GM23248 (cell line): ENCODE measurements around the gene CENPU. TPM values are rescaled to one million over a fixed set of nuclear protein-coding genes. Genes with fewer than 3 reads are reported as not detected.

Experiments used
- DNase-seq: peaks from one replicate; pipeline ENCODE4 v3.0.0-alpha.2; 2015
- H2AFZ ChIP-seq: fragments of 200-600 bp; sonication (generic); 2 replicates; pipeline ENCODE4 v1.6.1; 2016; ENCODE audit warnings: antibody characterized with exemption
- H3F3A ChIP-seq: fragments of 200-600 bp; sonication (generic); 2 replicates; pipeline ENCODE4 v1.6.1; 2016; ENCODE audit warnings: mild to moderate bottlenecking, antibody characterized with exemption, mixed run types; ENCODE audit not compliant: insufficient read depth
- H3K27ac ChIP-seq: fragments of 200-600 bp; sonication (generic); 2 replicates; pipeline ENCODE4 v1.5.1; 2016; ENCODE audit warnings: mild to moderate bottlenecking
- H3K27me3 ChIP-seq: fragments of 200-600 bp; sonication (generic); replicated peaks from 2 replicates; pipeline ENCODE4 v1.6.1; 2016; ENCODE audit warnings: mild to moderate bottlenecking; ENCODE audit not compliant: insufficient read depth
- H3K36me3 ChIP-seq: fragments of 200-600 bp; sonication (generic); 2 replicates; pipeline ENCODE4 v1.6.1; 2016; ENCODE audit warnings: low read depth, mild to moderate bottlenecking
- H3K4me1 ChIP-seq: fragments of 200-600 bp; sonication (generic); 2 replicates; pipeline ENCODE4 v1.6.1; 2016; ENCODE audit warnings: mild to moderate bottlenecking; ENCODE audit not compliant: insufficient read depth
- H3K4me2 ChIP-seq: fragments of 200-600 bp; sonication (generic); one replicate; pipeline ENCODE4 v1.6.1; 2016; ENCODE audit warnings: mild to moderate bottlenecking; ENCODE audit not compliant: unreplicated experiment
- H3K4me3 ChIP-seq: fragments of 200-600 bp; sonication (generic); 2 replicates; pipeline ENCODE4 v1.5.1; 2016; ENCODE audit warnings: mild to moderate bottlenecking
- H3K79me2 ChIP-seq: fragments of 200-600 bp; sonication (generic); 2 replicates; pipeline ENCODE4 v1.6.1; 2016; ENCODE audit warnings: mild to moderate bottlenecking; ENCODE audit not compliant: insufficient read depth
- H3K9ac ChIP-seq: fragments of 200-600 bp; sonication (generic); 2 replicates; pipeline ENCODE4 v1.6.1; 2016; ENCODE audit warnings: mild to moderate bottlenecking
- H3K9me2 ChIP-seq: fragments of 200-600 bp; sonication (generic); 2 replicates; pipeline ENCODE4 v1.6.1; 2016; ENCODE audit warnings: mixed run types, mild to moderate bottlenecking, moderate library complexity; ENCODE audit not compliant: insufficient read depth
- H3K9me3 ChIP-seq: fragments of 200-600 bp; sonication (generic); one replicate; pipeline ENCODE4 v1.6.1; 2017; ENCODE audit warnings: low read depth
- H4K20me1 ChIP-seq: fragments of 200-600 bp; sonication (generic); 2 replicates; pipeline ENCODE4 v1.6.0; 2016; ENCODE audit not compliant: insufficient read depth
- EZH2 ChIP-seq: fragments of 200-600 bp; sonication (generic); IDR thresholded peaks from 2 replicates; pipeline ENCODE4 v1.6.1; 2018; ENCODE audit warnings: antibody characterized with exemption, mild to moderate bottlenecking; ENCODE audit not compliant: insufficient read depth, poor library complexity, severe bottlenecking
- EZH2phosphoT487 ChIP-seq: fragments of 200-600 bp; sonication (generic); IDR thresholded peaks from 2 replicates; pipeline ENCODE4 v1.6.1; 2018; ENCODE audit warnings: antibody characterized with exemption, moderate library complexity, mild to moderate bottlenecking, low read depth; ENCODE audit not compliant: insufficient read depth
- WGBS, 2 experiments: methylation state at CpG; one replicate each; pipeline ENCODE4 v1.1.6; 2015 to 2017; ENCODE audit warnings: low lambda C conversion rate in 2 of 2, low coverage in 1 of 2; ENCODE audit errors: missing lambda C conversion rate in 2 of 2; 5-methylcytosine and 5-hydroxymethylcytosine counted together
- in situ Hi-C: fragments of 300-500 bp; cut with MboI; formaldehyde crosslinking; loops from 2 replicates; pipeline ENCODE4 v1.15.0; 2020
- polyA plus RNA-seq: library from polyadenylated mRNA; unstranded; fragments of >200 nt; fragmentation: Nextera tagmentation; extraction: Ambion mirVana; gene quantifications from 2 replicates; pipeline ENCODE4 v1.2.1, GENCODE V29; 2016
- total RNA-seq: library from RNA; depleted of rRNA; stranded (reverse); fragments of >200 nt; shearing (Covaris generic); gene quantifications from 2 replicates; pipeline ENCODE4 v1.2.3, GENCODE V29; 2014

The CENPU gene
- total and polyA plus RNA-seq, 2 experiments from 2014 or later = 8.5 to 15.7 TPM

DNA sequence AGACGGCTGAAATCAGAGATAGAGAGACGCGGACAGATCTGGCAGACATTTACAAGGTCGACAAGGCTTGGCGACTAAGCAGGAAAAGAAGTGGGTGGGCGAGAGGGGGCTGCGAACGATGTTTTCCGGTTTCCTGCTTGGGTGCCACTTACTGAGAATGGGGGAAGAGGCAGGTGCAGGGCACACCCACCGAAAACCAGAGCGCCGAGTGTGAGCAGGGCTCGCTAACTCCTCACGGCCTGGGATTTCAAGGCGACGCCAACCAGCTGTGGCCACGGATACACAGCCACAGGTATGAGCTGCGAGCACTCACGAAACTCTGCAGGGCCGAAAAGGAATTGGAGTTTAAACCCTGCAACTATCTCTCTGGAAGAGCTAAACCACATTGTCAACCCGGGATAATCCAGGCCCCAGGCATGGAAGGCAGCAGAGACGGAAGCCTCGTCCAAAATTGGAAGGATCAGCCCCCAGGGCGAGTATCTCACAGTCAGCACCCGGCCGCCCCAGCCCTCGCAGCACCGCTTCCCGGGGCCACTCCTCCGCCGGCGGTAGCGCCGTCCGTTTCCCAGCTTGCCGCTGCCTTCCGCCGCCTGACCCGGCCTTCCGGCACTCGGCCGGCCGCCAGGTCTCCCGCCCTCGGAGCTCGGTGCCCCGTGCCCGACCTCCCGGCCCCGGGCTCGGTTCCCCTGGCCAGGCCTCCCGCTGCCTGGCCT lies 85.4 kb downstream of the CENPU start:
- peak; percentile 80 for DNase-seq
- Histone ChIP-seq H3K27me3 (no peaks in the 10 kb centered on the region), H3K9ac (peak overlapping the region; percentile 95), H4K20me1 (no peaks in the 10 kb centered on the region), H3K36me3 (no peaks in the 10 kb centered on the region), H3K79me2 (peaks cover 65% of the 10 kb centered on the region), H3K4me2 (peak overlapping the region; percentile 98), H2AFZ (peak overlapping the region; percentile 77), H3K9me3 (no peaks in the 10 kb centered on the region), H3K4me3 (peak overlapping the region; percentile 82), H3K4me1 (peaks cover 36% of the 10 kb centered on the region), H3K9me2 (no peaks in the 10 kb centered on the region), H3K27ac (peak overlapping the region; percentile 92), H3F3A (peaks cover 11% of the 10 kb centered on the region)
- in situ Hi-C loops = no loop called here
- no peak for TF ChIP-seq EZH2
- no peak for TF ChIP-seq EZH2phosphoT487
- WGBS, 2 experiments = 1% methylated on average over 27 to 52 of the region's 52 CpGs

DNA sequence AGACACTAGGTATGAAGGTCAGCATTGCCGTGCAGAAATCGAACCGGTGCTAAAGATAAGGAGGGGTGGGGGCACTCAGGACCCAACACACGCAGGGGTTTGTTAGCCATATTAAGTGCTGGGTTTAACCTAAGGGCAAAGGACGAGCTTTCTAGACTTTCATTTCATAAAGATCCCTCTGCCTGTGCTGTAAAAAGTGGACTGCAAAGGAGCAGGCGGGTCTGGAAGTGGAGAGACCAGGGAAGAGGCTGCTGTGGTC lies 85.9 kb downstream of the CENPU start:
- Histone ChIP-seq H3K9me3 (no peaks in the 10 kb centered on the region), H3K9me2 (no peaks in the 10 kb centered on the region), H3K9ac (peak overlapping the region; percentile 95), H3K79me2 (peaks cover 70% of the 10 kb centered on the region), H3K27ac (peak overlapping the region; percentile 92), H3K4me2 (peak overlapping the region; percentile 98), H3K36me3 (no peaks in the 10 kb centered on the region), H3K4me1 (peaks cover 32% of the 10 kb centered on the region), H3K27me3 (no peaks in the 10 kb centered on the region), H3F3A (peaks cover 10% of the 10 kb centered on the region), H3K4me3 (peak overlapping the region; percentile 82), H4K20me1 (no peaks in the 10 kb centered on the region), H2AFZ (peak overlapping the region; percentile 77)
- WGBS, 2 experiments = 6 to 14% methylated on average over 6 of the region's 6 CpGs
- DNase-seq = no peak
- no peak for TF ChIP-seq EZH2phosphoT487
- TF ChIP-seq EZH2 = no peak
- in situ Hi-C loops = no loop called here

DNA sequence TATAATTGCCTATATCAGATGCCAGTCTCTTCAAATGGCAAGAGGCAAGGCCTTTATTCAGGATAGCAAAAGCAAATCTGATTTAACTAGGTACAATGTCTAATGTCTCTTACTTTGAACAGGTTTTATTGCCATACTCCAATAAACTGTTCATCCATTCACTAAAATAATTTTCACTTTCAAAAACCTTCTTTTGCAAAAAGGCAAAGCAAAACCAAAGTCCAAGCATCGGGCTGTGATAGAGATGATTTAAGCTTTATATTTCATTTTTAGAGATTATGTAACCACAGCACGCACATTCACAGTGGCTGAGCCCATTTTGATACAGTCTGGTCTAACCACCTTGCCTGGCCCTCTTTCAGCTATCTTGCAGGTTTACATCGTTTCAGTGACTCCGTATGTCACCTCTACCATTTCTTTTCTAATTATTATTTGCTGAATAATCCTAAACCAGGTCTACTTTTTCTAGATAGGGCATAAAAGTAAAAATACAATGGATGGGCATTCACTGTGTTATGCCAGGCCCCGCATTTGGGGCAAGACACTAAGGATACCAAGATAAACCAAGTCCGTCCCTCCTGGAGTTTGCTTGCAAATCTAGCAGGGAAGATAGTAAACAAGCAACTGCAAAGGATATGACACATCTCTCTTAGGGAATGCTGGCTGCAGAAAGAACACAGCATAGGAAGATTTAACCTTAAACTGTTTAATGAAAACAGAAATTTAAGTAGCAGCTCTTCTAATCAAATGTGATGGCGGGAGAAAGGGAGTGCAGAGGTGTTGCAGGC lies 86.4 kb downstream of the CENPU start:
- Histone ChIP-seq H3F3A (peaks cover 10% of the 10 kb centered on the region), H3K79me2 (peaks cover 75% of the 10 kb centered on the region), H3K9me3 (no peaks in the 10 kb centered on the region), H3K9ac (peak overlapping the region; percentile 95), H3K4me2 (peak overlapping the region; percentile 98), H3K9me2 (no peaks in the 10 kb centered on the region), H2AFZ (0 out of 2 replicates have a peak overlapping the region, but pooled peaks have one; percentile 77), H3K27me3 (no peaks in the 10 kb centered on the region), H4K20me1 (no peaks in the 10 kb centered on the region), H3K4me1 (peaks cover 32% of the 10 kb centered on the region), H3K36me3 (peaks cover 5% of the 10 kb centered on the region; the same call in 1 of the 2 replicates), H3K4me3 (peak overlapping the region; percentile 82), H3K27ac (peak overlapping the region; percentile 92)
- TF ChIP-seq EZH2 = no peak
- TF ChIP-seq EZH2phosphoT487 = no peak
- in situ Hi-C loops = no loop called here
- 88% methylated on average over 7 of the region's 7 CpGs for WGBS, 2 experiments
- peak; percentile 64 for DNase-seq

DNA sequence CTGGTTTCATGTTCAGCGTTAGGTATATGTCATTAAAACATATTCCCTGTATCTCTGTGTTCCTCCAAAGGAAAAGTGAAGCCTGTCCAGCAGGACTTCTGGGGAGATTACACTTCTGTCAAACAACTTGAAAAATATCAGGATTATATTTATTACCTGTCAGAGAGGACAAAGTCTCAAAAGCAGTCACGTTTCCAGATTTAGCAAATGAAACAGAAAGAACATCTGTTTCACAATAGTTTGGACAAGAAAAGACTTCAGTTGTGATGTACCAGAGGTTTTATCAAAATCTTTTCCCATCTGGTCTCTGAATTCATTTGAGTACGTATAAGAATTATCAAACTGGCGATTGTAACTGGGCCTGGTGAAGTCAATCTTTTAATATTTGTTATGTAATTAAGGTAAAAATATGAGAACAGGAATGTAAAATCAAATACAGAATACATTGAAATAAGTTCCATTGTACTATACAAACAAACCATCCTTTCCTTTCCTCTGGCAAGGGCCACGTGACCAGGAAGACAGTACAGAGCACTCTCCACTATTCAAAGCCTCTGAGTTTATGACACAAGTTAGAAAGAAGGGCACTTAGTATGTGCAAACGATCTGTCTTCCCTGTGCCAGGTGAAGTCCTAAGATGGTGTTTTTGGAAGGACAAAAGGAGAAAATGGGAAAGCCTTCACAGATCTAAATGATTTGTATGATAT lies 87.8 kb downstream of the CENPU start:
- Histone ChIP-seq H3K27me3 (no peaks in the 10 kb centered on the region), H2AFZ (no peak overlapping the region), H3K9me2 (no peaks in the 10 kb centered on the region), H3K9me3 (no peaks in the 10 kb centered on the region), H3K27ac (no peak overlapping the region), H4K20me1 (no peaks in the 10 kb centered on the region), H3K79me2 (peaks cover 89% of the 10 kb centered on the region), H3K4me1 (peaks cover 32% of the 10 kb centered on the region), H3K4me2 (no peak overlapping the region), H3K9ac (no peak overlapping the region), H3K4me3 (no peak overlapping the region), H3F3A (peaks cover 10% of the 10 kb centered on the region), H3K36me3 (peaks cover 8% of the 10 kb centered on the region; the same call in 1 of the 2 replicates)
- TF ChIP-seq EZH2phosphoT487 (no peak), EZH2 (no peak)
- in situ Hi-C loops = no loop called here
- no peak for DNase-seq
- 68% methylated on average over 6 of the region's 6 CpGs for WGBS, 2 experiments
